GM12873 (cell line): ENCODE results near the gene AZGP1.

ENCODE experiments used
- CTCF ChIP-seq: IDR thresholded peaks from 2 replicates; pipeline ENCODE4 v1.5.1; 2012; ENCODE audit warnings: low read depth, mild to moderate bottlenecking, moderate library complexity, low read length, control low read depth; ENCODE audit not compliant: insufficient read depth; ENCODE audit errors: missing control alignments

The AZGP1 gene

GRCh38 chr7:99969298-99969697 lies 6.5 kb downstream of the AZGP1 start:
- TF ChIP-seq CTCF: no peak

- TF ChIP-seq CTCF: no peak
Observed at GRCh38 chr7:99958564-99959227, 17.1 kb downstream of the AZGP1 start.

GRCh38 chr7:99955247-99955646 lies 20.6 kb downstream of the AZGP1 start:
- TF ChIP-seq CTCF: no peak

- no peak for TF ChIP-seq CTCF
Observed at GRCh38 chr7:99953649-99954048, 22.2 kb downstream of the AZGP1 start.

- TF ChIP-seq CTCF: peak; percentile 46
Observed at GRCh38 chr7:99949645-99950228, 26.1 kb downstream of the AZGP1 start.

GRCh38 chr7:99947608-99948007 lies 28.2 kb downstream of the AZGP1 start:
- no peak for TF ChIP-seq CTCF

GRCh38 chr7:99944497-99945070 lies 31.2 kb downstream of the AZGP1 start:
- no peak for TF ChIP-seq CTCF
